HG02852 (cell line): ENCODE results near the gene EIF4B.

ENCODE experiments used
- ATAC-seq: cut with Tn5 transposase; IDR thresholded peaks from one replicate; pipeline ENCODE4 v1.9.1; 2021; ENCODE audit warnings: mild to moderate bottlenecking, moderate library complexity; ENCODE audit not compliant: unreplicated experiment

EIF4B gene

GRCh38 chr12:53067993-53068770, 61.9 kb downstream of the EIF4B start:
- ATAC-seq: no peak

GRCh38 chr12:53068811-53069585, 62.7 kb downstream of the EIF4B start:
- no peak for ATAC-seq

GRCh38 chr12:53069621-53070410, 63.6 kb downstream of the EIF4B start:
- no peak for ATAC-seq

- ATAC-seq: no peak
These were observed 64.7 kb downstream of the EIF4B start for GRCh38 chr12:53070877-53071492.

GRCh38 chr12:53071591-53072551, 65.6 kb downstream of the EIF4B start:
- no peak for ATAC-seq

- ATAC-seq: no peak
These were observed 67.6 kb downstream of the EIF4B start for GRCh38 chr12:53073881-53074280.

GRCh38 chr12:53074283-53074998, 68.2 kb downstream of the EIF4B start:
- ATAC-seq: no peak

- ATAC-seq: no peak
These were observed 68.7 kb downstream of the EIF4B start for GRCh38 chr12:53074999-53075370.

- ATAC-seq: no peak
These were observed 70.2 kb downstream of the EIF4B start for GRCh38 chr12:53076461-53076860.

GRCh38 chr12:53077030-53077429, 70.8 kb downstream of the EIF4B start:
- ATAC-seq: no peak

GRCh38 chr12:53078425-53079225, 72.4 kb downstream of the EIF4B start:
- ATAC-seq: no peak

GRCh38 chr12:53079226-53080117, 73.2 kb downstream of the EIF4B start, which contains the start of gene SPRYD3:
Gene SPRYD3, minus strand, starts transcription at chr12:53079390. Its CDS starts 57 bp downstream, at chr12:53079333.
- ATAC-seq: peak; percentile 96

GRCh38 chr12:53082637-53083175, 76.5 kb downstream of the EIF4B start:
- no peak for ATAC-seq

GRCh38 chr12:53086361-53086760, 80.1 kb downstream of the EIF4B start:
- no peak for ATAC-seq

- no peak for ATAC-seq
These were observed 83.8 kb downstream of the EIF4B start for GRCh38 chr12:53090105-53090504.

- no peak for ATAC-seq
These were observed 84.3 kb downstream of the EIF4B start for GRCh38 chr12:53090554-53090953.

- no peak for ATAC-seq
These were observed 85.5 kb downstream of the EIF4B start for GRCh38 chr12:53091756-53092155.
